Renal cortex interstitium (tissue), 3 donors: ENCODE results near the gene TUBA1A. TPM values are rescaled to one million over a fixed set of nuclear protein-coding genes. Genes with fewer than 3 reads are reported as not detected.

Experiments used
- polyA plus RNA-seq, 3 donors: library from polyadenylated mRNA; unstranded; fragments of 120-200 nt; gene quantifications; one replicate each; pipeline ENCODE4 v1.2.1, GENCODE V29; 2013; ENCODE audit not compliant: insufficient read length in 3 of 3

TUBA1A gene
- polyA plus RNA-seq, 3 donors: 362 to 473 (median 423) TPM

Other genes starting within 250 kb of the TUBA1A start
- gene ARF3, start 231.6 kb downstream of the TUBA1A start, polyA plus RNA-seq: 100 to 1,000 TPM; 124 to 132 (median 130) TPM
- under 1 TPM in 2 of 3 donors, not detected in 1; 0.08 to 0.33 TPM for gene WNT10B, start 217.3 kb downstream of the TUBA1A start, polyA plus RNA-seq
- gene WNT1, start 210.8 kb downstream of the TUBA1A start, polyA plus RNA-seq: not detected
- 10 to 100 TPM; 75.3 to 85.3 (median 78.9) TPM for gene DDN, start 189.7 kb downstream of the TUBA1A start, polyA plus RNA-seq
- 10 to 100 TPM; 76.4 to 87.5 (median 80.4) TPM for gene PRKAG1, start 170.3 kb downstream of the TUBA1A start, polyA plus RNA-seq
- 10 to 100 TPM; 44.6 to 67.6 (median 57.7) TPM for gene KMT2D, start 128.3 kb downstream of the TUBA1A start, polyA plus RNA-seq
- gene RHEBL1, start 119.1 kb downstream of the TUBA1A start, polyA plus RNA-seq: 1 to 10 TPM; 1.6 to 2.2 (median 2.1) TPM
- under 1 TPM; 0.26 to 0.56 (median 0.44) TPM for gene DHH, start 94.3 kb downstream of the TUBA1A start, polyA plus RNA-seq
- gene LMBR1L, start 78.2 kb downstream of the TUBA1A start, polyA plus RNA-seq: 100 to 1,000 TPM in 1 of 3 donors, 10 to 100 TPM in 2; 72.3 to 116 (median 76.4) TPM
- 1,000 to 10,000 TPM in 2 of 3 donors, 100 to 1,000 TPM in 1; 920 to 1,214 (median 1,042) TPM for gene TUBA1B, start 57.7 kb downstream of the TUBA1A start, polyA plus RNA-seq
- 100 to 1,000 TPM; 110 to 155 (median 144) TPM for gene TUBA1C, start 76.0 kb upstream of the TUBA1A start, polyA plus RNA-seq
- under 1 TPM; 0.32 to 0.43 (median 0.34) TPM for gene PRPH, start 106.1 kb upstream of the TUBA1A start, polyA plus RNA-seq
- gene TROAP, start 134.2 kb upstream of the TUBA1A start, polyA plus RNA-seq: 10 to 100 TPM; 24.5 to 27.5 (median 27.4) TPM
- gene C1QL4, start 148.1 kb upstream of the TUBA1A start, polyA plus RNA-seq: 1 to 10 TPM in 2 of 3 donors, under 1 TPM in 1; 0.98 to 2.2 (median 1.6) TPM
- 10 to 100 TPM; 18.4 to 26.7 (median 22.1) TPM for gene DNAJC22, start 157.8 kb upstream of the TUBA1A start, polyA plus RNA-seq
- 10 to 100 TPM; 51.0 to 63.3 (median 52.7) TPM for gene SPATS2, start 178.4 kb upstream of the TUBA1A start, polyA plus RNA-seq